HL-60/S4 treated with phorbol 12-myristate 13-acetate at 8.2 ng/mL for 4 days and 3 days (cell line): Measurements from ENCODE around the gene SUPT4H1.

Source experiments
- in situ Hi-C: fragments of 300-500 bp; cut with MboI; formaldehyde crosslinking; loops from 2 replicates; pipeline ENCODE4 v1.15.0; 2022; ENCODE audit warnings: low sequenced_read_pairs

SUPT4H1 gene

GRCh38 chr17:58308173-58308984 is 43.6 kb downstream of the SUPT4H1 start:
- in situ Hi-C loops, result no loop called here

- in situ Hi-C loops, result no loop called here
These were observed 44.4 kb downstream of the SUPT4H1 start for GRCh38 chr17:58307468-58308172.

- in situ Hi-C loops, result no loop called here
These were observed 45.7 kb downstream of the SUPT4H1 start for GRCh38 chr17:58306131-58306951.

GRCh38 chr17:58305626-58306025 is 46.4 kb downstream of the SUPT4H1 start:
- in situ Hi-C loops, result no loop called here

GRCh38 chr17:58304750-58305486 is 47.1 kb downstream of the SUPT4H1 start:
- in situ Hi-C loops, result no loop called here

GRCh38 chr17:58303971-58304749 is 47.8 kb downstream of the SUPT4H1 start:
- in situ Hi-C loops, result no loop called here

GRCh38 chr17:58302919-58303585 is 48.9 kb downstream of the SUPT4H1 start:
- in situ Hi-C loops, result no loop called here

GRCh38 chr17:58302171-58302918 is 49.7 kb downstream of the SUPT4H1 start:
- in situ Hi-C loops, result no loop called here

- in situ Hi-C loops, result no loop called here
These were observed 50.4 kb downstream of the SUPT4H1 start for GRCh38 chr17:58301504-58302150.

GRCh38 chr17:58300336-58300735 is 51.7 kb downstream of the SUPT4H1 start:
- in situ Hi-C loops, result no loop called here
